ENCODE results near the gene KLLN. TPM values are rescaled to one million over a fixed set of nuclear protein-coding genes. Genes with fewer than 3 reads are reported as not detected.
A peak's percentile ranks its signal among the peaks of the same experiment; 100 is the strongest.
"Not testable (repeated sequence)": the region's sequence is repeated elsewhere in the genome, so short reads cannot be mapped to it uniquely, and the experiment has no call there.

KLLN gene
- total and polyA plus RNA-seq, 2 donors (not counting 1 experiment from before 2014, with no cell fraction given): 0.45 to 2.2 TPM

DNA sequence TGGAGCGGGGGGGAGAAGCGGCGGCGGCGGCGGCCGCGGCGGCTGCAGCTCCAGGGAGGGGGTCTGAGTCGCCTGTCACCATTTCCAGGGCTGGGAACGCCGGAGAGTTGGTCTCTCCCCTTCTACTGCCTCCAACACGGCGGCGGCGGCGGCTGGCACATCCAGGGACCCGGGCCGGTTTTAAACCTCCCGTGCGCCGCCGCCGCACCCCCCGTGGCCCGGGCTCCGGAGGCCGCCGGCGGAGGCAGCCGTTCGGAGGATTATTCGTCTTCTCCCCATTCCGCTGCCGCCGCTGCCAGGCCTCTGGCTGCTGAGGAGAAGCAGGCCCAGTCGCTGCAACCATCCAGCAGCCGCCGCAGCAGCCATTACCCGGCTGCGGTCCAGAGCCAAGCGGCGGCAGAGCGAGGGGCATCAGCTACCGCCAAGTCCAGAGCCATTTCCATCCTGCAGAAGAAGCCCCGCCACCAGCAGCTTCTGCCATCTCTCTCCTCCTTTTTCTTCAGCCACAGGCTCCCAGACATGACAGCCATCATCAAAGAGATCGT, 690 bp upstream of the KLLN start:
- DNase-seq: peak; percentile 60
- peak overlapping the region; percentile 40 to 84 for H3K27ac ChIP-seq (ENCODE audit: low read length in 2 of 2)
- H3K4me1 Mint-ChIP-seq: peaks cover 50% of the 10 kb centered on the region
- peak overlapping the region; percentile 84 for H3K27ac Mint-ChIP-seq
- H3K9ac ChIP-seq (ENCODE audit: low read length): peak overlapping the region; percentile 72
- under 1% methylated on average over 46 of the region's 47 CpGs for WGBS (ENCODE audit: insufficient coverage)
- peak overlapping the region; percentile 85 for H3K4me2 ChIP-seq (replicated peaks; ENCODE audit: low read depth, low read length, poor library complexity, severe bottlenecking)
- not testable (repeated sequence) for H4K20me1 ChIP-seq (ENCODE audit: control insufficient read depth, insufficient read depth, low read length, poor library complexity, severe bottlenecking); H3K27me3 ChIP-seq (replicated peaks in 1 of 4; ENCODE audit: control extremely low read depth in 1 of 4, control insufficient read depth in 3 of 4, insufficient read depth in 4 of 4, low read length in 3 of 4); H3K36me3 ChIP-seq (replicated peaks in 1 of 2; ENCODE audit: control extremely low read depth in 1 of 2, control insufficient read depth in 1 of 2, extremely low read depth in 1 of 2, insufficient read depth in 2 of 2, low read length in 1 of 2); ATAC-seq (ENCODE audit: low read depth); H3K9me3 Mint-ChIP-seq (ENCODE audit: insufficient read depth); H3K9me3 ChIP-seq (ENCODE audit: control extremely low read depth in 1 of 3, control insufficient read depth in 2 of 3, insufficient read depth in 1 of 3, low read length in 2 of 3); H3K27me3 Mint-ChIP-seq
- CTCF ChIA-PET: interaction anchor here (0.9 to 11.5 kb wide), 4 partner anchors 13 to 525 kb away, joined by 3 to 241 read pairs (median 98); no protein-coding TSS in a partner anchor
- H3K4me3 Mint-ChIP-seq: peak overlapping the region; percentile 98
- intact Hi-C loops (cut with micrococcal nuclease): loop anchor here (1.0 to 5.0 kb wide), 6 partner anchors 63 to 1388 kb away; partner anchors contain the start of genes LIPA and STAMBPL1
- H3K4me3 ChIP-seq (ENCODE audit: control extremely low read depth in 1 of 5, extremely low read depth in 1 of 5, insufficient read depth in 1 of 5, low read depth in 2 of 5, low read length in 4 of 5): peak overlapping the region; percentile 87 to 99 (median 99)
- peak overlapping the region; percentile 89 for H2AFZ ChIP-seq (ENCODE audit: insufficient read depth, low read depth, low read length, poor library complexity, severe bottlenecking)
- H3K79me2 ChIP-seq (ENCODE audit: control insufficient read depth, insufficient read depth, low read length): peaks cover 52% of the 10 kb centered on the region
- H3K4me1 ChIP-seq (ENCODE audit: control insufficient read depth in 2 of 2, insufficient read depth in 2 of 2, low read length in 2 of 2): peaks cover 21 to 32% of the 10 kb centered on the region in 2 donors
- POLR2A ChIA-PET: interaction anchor here (2.8 to 3.0 kb wide), 5 partner anchors 46 to 718 kb away, joined by 16 to 77 read pairs (median 21); partner anchors contain the start of genes ATAD1 and RNLS

- Histone ChIP-seq H3K9ac (ENCODE audit: low read length) (peak overlapping the region; percentile 72), H4K20me1 (ENCODE audit: control insufficient read depth, insufficient read depth, low read length, poor library complexity, severe bottlenecking) (no peaks in the 10 kb centered on the region), H3K79me2 (ENCODE audit: control insufficient read depth, insufficient read depth, low read length) (peaks cover 38% of the 10 kb centered on the region), H3K4me2 (replicated peaks; ENCODE audit: low read depth, low read length, poor library complexity, severe bottlenecking) (peak overlapping the region; percentile 85), H2AFZ (ENCODE audit: insufficient read depth, low read depth, low read length, poor library complexity, severe bottlenecking) (peak overlapping the region; percentile 89), H3K36me3 (replicated peaks in 1 of 2; ENCODE audit: control extremely low read depth in 1 of 2, control insufficient read depth in 1 of 2, extremely low read depth in 1 of 2, insufficient read depth in 2 of 2, low read length in 1 of 2) (no peaks in the 10 kb centered on the region), H3K27ac (ENCODE audit: low read length in 2 of 2) (peak overlapping the region; percentile 79 to 84), H3K4me1 (ENCODE audit: control insufficient read depth in 2 of 2, insufficient read depth in 2 of 2, low read length in 2 of 2) (peaks cover 20% of the 10 kb centered on the region in 2 donors), H3K4me3 (ENCODE audit: control extremely low read depth in 1 of 5, extremely low read depth in 1 of 5, insufficient read depth in 1 of 5, low read depth in 2 of 5, low read length in 4 of 5) (peak overlapping the region; percentile 87 to 99 (median 99)), H3K27me3 (replicated peaks in 1 of 4; ENCODE audit: control extremely low read depth in 1 of 4, control insufficient read depth in 3 of 4, insufficient read depth in 4 of 4, low read length in 3 of 4) (no peaks in the 10 kb centered on the region), H3K9me3 (ENCODE audit: control extremely low read depth in 1 of 3, control insufficient read depth in 2 of 3, insufficient read depth in 1 of 3, low read length in 2 of 3) (no peaks in the 10 kb centered on the region)
- peaks cover 39% of the 10 kb centered on the region for H3K4me1 Mint-ChIP-seq
- ChIA-PET POLR2A (interaction anchor here (1.0 to 3.0 kb wide), 13 partner anchors 44 to 1039 kb away, joined by 3 to 77 read pairs (median 5); partner anchors contain the start of genes ATAD1, RNLS and STAMBPL1), CTCF (interaction anchor here (0.6 to 11.5 kb wide), 14 partner anchors 9 to 720 kb away, joined by 3 to 241 read pairs (median 10); partner anchors contain the start of genes ATAD1 and RNLS)
- no peaks in the 10 kb centered on the region for H3K27me3 Mint-ChIP-seq
- TF ChIP-seq, protein P1, sequence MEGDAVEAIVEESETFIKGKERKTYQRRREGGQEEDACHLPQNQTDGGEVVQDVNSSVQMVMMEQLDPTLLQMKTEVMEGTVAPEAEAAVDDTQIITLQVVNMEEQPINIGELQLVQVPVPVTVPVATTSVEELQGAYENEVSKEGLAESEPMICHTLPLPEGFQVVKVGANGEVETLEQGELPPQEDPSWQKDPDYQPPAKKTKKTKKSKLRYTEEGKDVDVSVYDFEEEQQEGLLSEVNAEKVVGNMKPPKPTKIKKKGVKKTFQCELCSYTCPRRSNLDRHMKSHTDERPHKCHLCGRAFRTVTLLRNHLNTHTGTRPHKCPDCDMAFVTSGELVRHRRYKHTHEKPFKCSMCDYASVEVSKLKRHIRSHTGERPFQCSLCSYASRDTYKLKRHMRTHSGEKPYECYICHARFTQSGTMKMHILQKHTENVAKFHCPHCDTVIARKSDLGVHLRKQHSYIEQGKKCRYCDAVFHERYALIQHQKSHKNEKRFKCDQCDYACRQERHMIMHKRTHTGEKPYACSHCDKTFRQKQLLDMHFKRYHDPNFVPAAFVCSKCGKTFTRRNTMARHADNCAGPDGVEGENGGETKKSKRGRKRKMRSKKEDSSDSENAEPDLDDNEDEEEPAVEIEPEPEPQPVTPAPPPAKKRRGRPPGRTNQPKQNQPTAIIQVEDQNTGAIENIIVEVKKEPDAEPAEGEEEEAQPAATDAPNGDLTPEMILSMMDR (IDR thresholded peaks at IDR 0.05): no peak
- TF ChIP-seq EZH2 (IDR thresholded peaks at IDR 0.05; ENCODE audit: borderline replicate concordance, insufficient read depth, low read depth, low read length, poor library complexity, severe bottlenecking): no peak
- 0% methylated on average over 18 of the region's 21 CpGs for WGBS (ENCODE audit: insufficient coverage)
- H3K4me3 Mint-ChIP-seq: peak overlapping the region; percentile 98
- H3K9me3 Mint-ChIP-seq (ENCODE audit: insufficient read depth): no peaks in the 10 kb centered on the region
- DNase-seq (no peak), ATAC-seq (ENCODE audit: low read depth) (peak; percentile 15)
- peak overlapping the region; percentile 98 for H3K27ac Mint-ChIP-seq
- intact Hi-C loops (cut with micrococcal nuclease): loop anchor here (1.0 to 5.0 kb wide), 7 partner anchors 44 to 1390 kb away; partner anchors contain the start of genes ATAD1, LIPA and STAMBPL1
These were observed 667 bp downstream of the KLLN start for GRCh38 chr10:87862679-87863052.

Data from B cell (primary cell).